HG02763 (cell line): ENCODE data around the gene TMEM205.
"Not testable (repeated sequence)": the region's sequence is repeated elsewhere in the genome, so short reads cannot be mapped to it uniquely, and the experiment has no call there.

Source experiments
- ATAC-seq: cut with Tn5 transposase; IDR thresholded peaks from one replicate; pipeline ENCODE4 v1.9.1; 2021; ENCODE audit warnings: mild to moderate bottlenecking, moderate library complexity; ENCODE audit not compliant: unreplicated experiment

Gene TMEM205

GRCh38 chr19:11340099-11340467, 6.0 kb downstream of the TMEM205 start:
- not testable (repeated sequence) for ATAC-seq

GRCh38 chr19:11339254-11340098, 6.6 kb downstream of the TMEM205 start, which contains the start of gene RAB3D:
TSS of gene RAB3D (minus strand) at chr19:11339657. CDS start at chr19:11337399, 2,258 bp downstream.
- peak; percentile 81 for ATAC-seq

GRCh38 chr19:11338569-11339253, 7.4 kb downstream of the TMEM205 start:
- no peak for ATAC-seq

- ATAC-seq = no peak
Measured at GRCh38 chr19:11338121-11338520, 7.9 kb downstream of the TMEM205 start.

GRCh38 chr19:11337080-11337479, 9.0 kb downstream of the TMEM205 start:
- no peak for ATAC-seq

- no peak for ATAC-seq
Measured at GRCh38 chr19:11335449-11336146, 10.5 kb downstream of the TMEM205 start.

GRCh38 chr19:11333838-11334237, 12.2 kb downstream of the TMEM205 start:
- not testable (repeated sequence) for ATAC-seq

GRCh38 chr19:11332822-11333221, 13.2 kb downstream of the TMEM205 start:
- no peak for ATAC-seq

GRCh38 chr19:11331502-11331901, 14.6 kb downstream of the TMEM205 start:
- no peak for ATAC-seq

GRCh38 chr19:11330127-11330526, 15.9 kb downstream of the TMEM205 start:
- ATAC-seq = no peak

GRCh38 chr19:11325544-11325943, 20.5 kb downstream of the TMEM205 start:
- ATAC-seq = no peak

- ATAC-seq = no peak
Measured at GRCh38 chr19:11324748-11325389, 21.2 kb downstream of the TMEM205 start.

- ATAC-seq = no peak
Measured at GRCh38 chr19:11324079-11324661, 21.9 kb downstream of the TMEM205 start.

GRCh38 chr19:11323601-11324078, 22.4 kb downstream of the TMEM205 start:
- no peak for ATAC-seq

GRCh38 chr19:11322269-11323024, 23.6 kb downstream of the TMEM205 start:
- no peak for ATAC-seq

- no peak for ATAC-seq
Measured at GRCh38 chr19:11321191-11322126, 24.6 kb downstream of the TMEM205 start.

GRCh38 chr19:11320278-11320995, 25.6 kb downstream of the TMEM205 start:
- ATAC-seq = not testable (repeated sequence)

GRCh38 chr19:11306337-11306736, 39.7 kb downstream of the TMEM205 start:
- no peak for ATAC-seq
